K562 (cell line): ENCODE results near the gene ARSD. TPM values are rescaled to one million over a fixed set of nuclear protein-coding genes. Genes with fewer than 3 reads are reported as not detected.
A peak's percentile ranks its signal among the peaks of the same experiment; 100 is the strongest.

Experiments
- AFF4 ChIP-seq: sonication (generic); formaldehyde crosslinking; IDR thresholded peaks from 2 replicates; pipeline ENCODE4 v1.8.0; 2023; ENCODE audit warnings: mild to moderate bottlenecking, missing genetic modification reagents
- CBFB ChIP-seq: sonication (generic); formaldehyde crosslinking; IDR thresholded peaks from 2 replicates; pipeline ENCODE4 v1.4.0; 2020; ENCODE audit warnings: mild to moderate bottlenecking, missing genetic modification reagents
- CHD4 ChIP-seq: fragments of 200-600 bp; sonication (generic); IDR thresholded peaks from 3 replicates; pipeline ENCODE4 v1.6.1; 2012; ENCODE audit warnings: low read depth, mild to moderate bottlenecking, mixed read lengths, low read length, inconsistent platforms; ENCODE audit not compliant: insufficient read depth, insufficient replicate concordance, poor library complexity, severe bottlenecking
- ETV6 ChIP-seq, 3 experiments: fragments of 150-350 bp in 1 of 3; sonication (generic) in 1 of 3; formaldehyde crosslinking in 1 of 3; IDR thresholded peaks; 2 replicates each; pipeline versions ENCODE4 v1.6.1 to v1.8.0; 2014 to 2022; ENCODE audit warnings: borderline replicate concordance in 2 of 3, low read depth in 2 of 3, antibody characterized with exemption in 1 of 3, low read length in 1 of 3, mild to moderate bottlenecking in 1 of 3, missing genetic modification reagents in 1 of 3
- GABPA ChIP-seq: fragments of 200-800 bp; sonication (Bioruptor generic); conservative IDR thresholded peaks from 2 replicates; pipeline ENCODE4 v1.6.1; 2016; ENCODE audit warnings: low read depth, missing genetic modification characterization, missing compliant biosample characterization
- HES1 ChIP-seq: fragments of 450-650 bp; IDR thresholded peaks from 2 replicates; pipeline ENCODE4 v1.6.1; 2016; ENCODE audit warnings: low read depth, mild to moderate bottlenecking, moderate library complexity
- IFI16 ChIP-seq: fragments of 250-450 bp; sonication (Bioruptor Pico); IDR thresholded peaks from 2 replicates; pipeline ENCODE4 v2.1.2; 2022; ENCODE audit warnings: mild to moderate bottlenecking, inconsistent platforms
- MEF2D ChIP-seq: conservative IDR thresholded peaks from 2 replicates; pipeline ENCODE4 v1.6.1; 2016; ENCODE audit warnings: low read depth, missing genetic modification characterization, missing compliant biosample characterization
- NR4A1 ChIP-seq, 2 experiments: fragments of 250-450 bp in 1 of 2; fragments of 450-650 bp in 1 of 2; sonication (Bioruptor Pico) in 1 of 2; IDR thresholded peaks; 2 replicates each; pipeline versions ENCODE4 v1.4.0 to v1.6.1; 2016 to 2020; ENCODE audit warnings: mild to moderate bottlenecking in 2 of 2, missing compliant biosample characterization in 1 of 2, missing genetic modification characterization in 1 of 2, moderate library complexity in 1 of 2
- RAD51 ChIP-seq: fragments of 450-650 bp; IDR thresholded peaks from 2 replicates; pipeline ENCODE4 v1.7.1; 2016; ENCODE audit warnings: low read depth, mild to moderate bottlenecking, borderline replicate concordance
- SMARCC2 ChIP-seq: fragments of 450-650 bp; IDR thresholded peaks from 2 replicates; pipeline ENCODE4 v1.6.1; 2017; ENCODE audit warnings: antibody characterized with exemption, moderate library complexity, mild to moderate bottlenecking, low read depth
- SP1 ChIP-seq: sonication (generic); formaldehyde crosslinking; IDR thresholded peaks from 2 replicates; pipeline ENCODE4 v1.8.1; 2022; ENCODE audit warnings: mild to moderate bottlenecking, missing genetic modification reagents
- ZBTB8A ChIP-seq: fragments of 450-650 bp; IDR thresholded peaks from 2 replicates; pipeline ENCODE4 v1.6.1; 2018; ENCODE audit warnings: mild to moderate bottlenecking, moderate library complexity; ENCODE audit not compliant: partially characterized antibody
- ZNF395 ChIP-seq: fragments of 200-800 bp; sonication (Bioruptor generic); IDR thresholded peaks from 2 replicates; pipeline ENCODE4 v1.6.1; 2017; ENCODE audit warnings: missing genetic modification characterization, missing compliant biosample characterization
- polyA plus RNA-seq, 8 experiments: library from polyadenylated mRNA; depleted of rRNA in 4 of 8; stranded (reverse) in 5 of 8; unstranded in 3 of 8; fragments of >200 nt; fragmentation: Nextera tagmentation in 2 of 8; fragmentation: Illumina TruSeq in 1 of 8; extraction: Ambion mirVana in 2 of 8; extraction: Trizol in 1 of 8; gene quantifications; 2 replicates each; pipeline versions ENCODE4 v1.2.1 to v1.2.3, GENCODE V29; 2011 to 2014; ENCODE audit warnings: inconsistent platforms in 1 of 8, missing spikeins in 1 of 8
- total RNA-seq, 7 experiments: library from RNA; depleted of rRNA in 6 of 7; stranded (reverse); fragments of >200 nt in 6 of 7; fragmentation: Illumina TruSeq in 2 of 7; extraction: Trizol in 2 of 7; gene quantifications; 2 replicates each; pipeline versions ENCODE4 v1.2.1 to v1.2.3, GENCODE V29; 2011 to 2021; ENCODE audit warnings: low replicate concordance in 1 of 7

The ARSD gene
- total and polyA plus RNA-seq, 9 of the 15 experiments (the other 6 are each of a cell fraction or from before 2014, with no cell fraction given): 0.05 to 0.23 (median 0.09) TPM; not detected in 1

- TF ChIP-seq HES1 (no peak), ZBTB8A (no peak), ETV6 (IDR thresholded peaks at IDR 0.05; ENCODE audit: borderline replicate concordance in 1 of 2, low read depth in 2 of 2, low read length in 1 of 2) (no peak), ETV6 (CRISPR knock-in tag; IDR thresholded peaks at IDR 0.05; ENCODE audit: borderline replicate concordance) (no peak), ZNF395 (CRISPR knock-in tag) (no peak), GABPA (tag) (no peak), RAD51 (no peak), MEF2D (no peak), IFI16 (CRISPR knock-in tag) (no peak), AFF4 (CRISPR knock-in tag) (no peak), CHD4 (no peak), SP1 (CRISPR knock-in tag) (no peak), CBFB (CRISPR knock-in tag) (no peak), SMARCC2 (0 out of 2 replicates have a peak, but pooled peaks have one; percentile 36), NR4A1 (CRISPR knock-in tag; IDR thresholded peaks at IDR 0.05) (no peak), NR4A1 (tag; IDR thresholded peaks at IDR 0.05) (no peak)
Measured at GRCh38 chrX:2874222-2875135, 54.7 kb downstream of the ARSD start (continued).
